HG03432 (cell line): ENCODE results near the gene DNAJC15.

Source experiments
- ATAC-seq: cut with Tn5 transposase; IDR thresholded peaks from one replicate; pipeline ENCODE4 v1.9.1; 2021; ENCODE audit warnings: mild to moderate bottlenecking, moderate library complexity; ENCODE audit not compliant: unreplicated experiment

DNAJC15 gene

DNA sequence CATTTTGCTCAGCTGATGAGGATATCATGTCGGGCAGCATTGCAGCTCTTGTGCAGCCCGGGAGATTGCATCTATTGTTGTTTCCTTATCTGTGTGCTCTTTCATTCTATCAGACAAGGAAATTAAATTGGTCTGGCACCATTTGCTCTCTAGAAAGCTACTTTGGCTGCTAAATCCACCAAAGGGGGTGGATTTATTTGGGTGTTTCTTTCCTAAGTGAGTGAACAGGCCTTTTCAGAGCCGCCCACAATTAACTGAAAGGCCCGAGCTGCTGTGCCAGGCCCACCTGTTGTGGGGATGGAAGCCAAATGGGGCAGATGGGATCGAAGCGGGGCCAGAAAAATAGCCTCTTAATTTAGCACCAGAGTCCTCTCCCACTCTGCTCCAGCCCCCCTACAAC, 99.4 kb downstream of the DNAJC15 start:
- no peak for ATAC-seq

DNA sequence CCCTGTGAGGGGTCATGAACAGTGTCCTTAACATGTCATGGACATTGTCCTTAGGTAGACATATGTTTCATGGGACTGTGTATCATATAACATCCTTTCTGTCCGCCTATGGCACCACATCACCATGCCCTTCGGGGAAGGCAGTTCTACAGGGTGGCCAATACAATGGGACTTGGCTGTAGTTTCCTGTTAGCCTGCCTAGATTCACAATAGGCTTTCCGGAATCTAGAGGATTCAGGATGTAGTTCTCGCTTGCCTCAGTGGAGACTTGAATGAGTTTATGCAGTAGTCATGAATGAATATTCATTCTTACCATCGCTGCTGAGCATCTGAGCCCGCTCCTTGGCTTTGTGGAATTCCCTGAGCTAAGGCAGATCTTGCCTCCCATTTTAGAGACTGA, 100.5 kb downstream of the DNAJC15 start:
- no peak for ATAC-seq

DNA sequence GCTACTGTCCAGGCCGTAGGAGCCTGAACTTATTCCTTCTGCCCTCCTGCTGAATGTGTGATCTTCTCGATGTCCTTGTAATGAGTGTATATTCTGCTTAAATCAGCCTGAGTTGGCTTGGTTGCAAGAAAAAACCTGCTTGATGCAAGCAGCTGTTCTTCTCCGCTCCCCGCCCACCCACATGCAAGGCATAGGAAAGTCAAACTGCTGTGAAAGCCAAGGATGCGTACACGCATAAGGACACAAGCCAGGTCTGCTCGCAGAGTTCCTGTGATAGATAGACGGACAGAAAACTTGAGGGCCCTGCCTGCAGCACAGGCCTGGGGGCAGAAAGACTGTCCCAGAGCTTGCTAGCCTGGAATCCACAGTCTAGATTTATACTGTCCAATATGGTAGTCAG, 101.1 kb downstream of the DNAJC15 start:
- no peak for ATAC-seq

GRCh38 chr13:43126420-43126819, 103.0 kb downstream of the DNAJC15 start:
- ATAC-seq: no peak

- ATAC-seq: peak; percentile 22
These were observed 103.9 kb downstream of the DNAJC15 start for GRCh38 chr13:43127103-43127798.

- peak; percentile 62 for ATAC-seq
These were observed 104.4 kb downstream of the DNAJC15 start for GRCh38 chr13:43127827-43128226.

- no peak for ATAC-seq
These were observed 105.1 kb downstream of the DNAJC15 start for GRCh38 chr13:43128504-43128961.

GRCh38 chr13:43129066-43129465, 105.7 kb downstream of the DNAJC15 start:
- no peak for ATAC-seq

DNA sequence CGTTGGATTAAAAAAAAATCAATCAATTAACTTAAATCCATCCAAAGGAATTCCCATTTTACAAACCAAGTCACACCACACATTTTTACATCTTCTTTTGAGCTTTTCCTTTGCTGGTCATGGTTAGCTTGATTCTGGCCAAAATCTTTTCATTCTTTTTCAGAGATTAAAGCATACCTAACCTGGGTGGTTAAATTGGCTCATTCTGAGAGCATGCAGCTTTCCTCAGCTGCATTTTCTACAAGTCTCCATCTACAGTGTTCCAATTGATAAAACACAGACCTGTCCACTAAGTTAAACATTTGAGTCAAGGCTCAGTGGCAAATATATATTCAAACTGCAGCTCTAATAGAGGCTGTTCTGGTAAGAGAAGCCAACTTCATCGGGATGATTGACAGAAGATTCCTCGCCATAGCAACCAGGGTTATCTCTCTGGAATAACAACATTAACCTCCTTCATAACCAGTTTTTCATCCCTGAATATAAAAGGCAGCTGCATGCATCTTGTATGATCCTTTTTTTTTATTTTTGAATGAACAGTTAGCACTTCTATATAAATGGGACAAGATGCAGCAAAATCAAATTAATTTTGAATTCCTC, 106.2 kb downstream of the DNAJC15 start:
- ATAC-seq: no peak

DNA sequence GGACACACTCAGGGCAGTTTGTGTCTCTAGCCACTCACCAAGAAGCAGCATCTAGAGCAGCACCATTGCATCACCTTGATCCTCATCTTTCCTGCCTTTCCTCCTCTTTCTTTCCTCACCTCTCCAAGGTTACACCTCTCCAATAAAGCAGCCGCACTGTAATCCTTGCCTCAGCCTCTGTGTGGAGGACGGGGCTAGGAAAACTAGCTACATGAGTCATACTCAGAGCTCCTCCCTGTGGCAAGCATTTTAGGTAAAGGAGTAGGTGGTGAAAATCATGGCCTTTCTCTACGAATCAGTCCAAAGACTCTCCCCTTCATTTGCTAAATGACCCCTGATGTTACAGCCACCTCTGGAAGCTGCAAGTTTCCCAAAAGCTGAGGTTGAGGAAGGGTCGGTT, 108.9 kb downstream of the DNAJC15 start:
- ATAC-seq: no peak

GRCh38 chr13:43132911-43133310, 109.5 kb downstream of the DNAJC15 start:
- ATAC-seq: no peak

GRCh38 chr13:43133792-43134191, 110.4 kb downstream of the DNAJC15 start:
- no peak for ATAC-seq

DNA sequence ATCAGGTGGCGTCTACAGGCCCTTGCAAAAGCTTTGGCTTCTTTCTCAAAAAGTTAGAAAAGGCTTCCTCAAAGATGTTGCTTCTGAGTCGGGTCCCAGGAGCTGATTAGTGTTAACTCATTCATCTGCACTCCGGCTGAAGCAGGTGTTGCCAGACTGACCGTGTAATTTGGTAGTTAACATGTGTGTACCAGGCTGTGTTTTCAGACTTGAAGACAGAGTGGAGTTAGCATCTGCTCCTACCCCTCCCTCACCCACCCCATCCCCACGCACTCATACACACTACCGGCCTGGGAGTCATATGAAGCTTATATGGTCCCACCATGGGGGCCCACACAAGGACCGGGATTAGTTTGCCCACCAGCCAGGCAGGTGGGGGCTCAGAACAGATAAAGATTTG, 111.5 kb downstream of the DNAJC15 start:
- no peak for ATAC-seq

GRCh38 chr13:43135516-43135915, 112.1 kb downstream of the DNAJC15 start:
- ATAC-seq: no peak

GRCh38 chr13:43136920-43137575, 113.7 kb downstream of the DNAJC15 start:
- no peak for ATAC-seq

GRCh38 chr13:43139211-43139610, 115.8 kb downstream of the DNAJC15 start:
- ATAC-seq: no peak

DNA sequence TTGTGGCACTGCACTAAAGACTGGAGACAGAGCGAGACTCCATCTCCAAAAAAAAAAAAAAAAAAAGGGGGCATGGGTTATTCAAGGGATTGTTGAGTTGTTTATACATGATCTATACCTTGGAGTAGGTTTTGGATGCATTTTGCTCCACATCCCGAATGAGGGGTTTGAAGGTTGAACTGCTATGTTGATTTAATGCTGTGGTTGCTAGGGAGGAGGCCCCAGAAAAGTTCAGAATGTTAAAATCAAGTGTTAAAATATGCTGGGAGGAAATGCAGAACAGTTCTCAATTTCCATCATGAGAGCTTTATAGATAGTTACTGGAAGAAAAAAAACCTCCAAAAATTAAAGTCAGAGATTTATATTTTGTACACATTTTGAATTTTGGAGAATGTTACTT, 116.5 kb downstream of the DNAJC15 start:
- no peak for ATAC-seq

GRCh38 chr13:43140985-43141384, 117.6 kb downstream of the DNAJC15 start:
- ATAC-seq: no peak

DNA sequence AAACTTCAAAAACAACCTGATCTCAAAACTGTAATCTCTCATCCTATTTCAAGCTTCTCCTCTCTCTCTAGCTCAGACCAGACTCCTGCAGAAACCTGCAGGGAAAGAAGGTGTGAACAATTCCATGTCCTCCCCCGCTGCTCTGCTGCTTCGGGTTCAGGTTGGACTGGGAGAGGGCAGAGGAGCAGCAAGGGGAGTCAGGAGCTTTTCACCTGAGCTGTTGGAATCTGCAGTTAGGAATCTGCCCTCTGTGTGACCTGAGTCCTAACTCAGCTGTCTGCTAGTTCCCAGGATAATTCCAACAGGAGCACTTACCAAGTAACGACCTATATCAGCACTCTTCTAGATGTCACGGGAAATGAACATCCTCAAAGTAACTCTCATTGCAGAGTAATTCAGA, 118.3 kb downstream of the DNAJC15 start:
- no peak for ATAC-seq

GRCh38 chr13:43143591-43143990, 120.2 kb downstream of the DNAJC15 start:
- ATAC-seq: no peak

- no peak for ATAC-seq
These were observed 122.3 kb downstream of the DNAJC15 start for GRCh38 chr13:43145534-43146196.

DNA sequence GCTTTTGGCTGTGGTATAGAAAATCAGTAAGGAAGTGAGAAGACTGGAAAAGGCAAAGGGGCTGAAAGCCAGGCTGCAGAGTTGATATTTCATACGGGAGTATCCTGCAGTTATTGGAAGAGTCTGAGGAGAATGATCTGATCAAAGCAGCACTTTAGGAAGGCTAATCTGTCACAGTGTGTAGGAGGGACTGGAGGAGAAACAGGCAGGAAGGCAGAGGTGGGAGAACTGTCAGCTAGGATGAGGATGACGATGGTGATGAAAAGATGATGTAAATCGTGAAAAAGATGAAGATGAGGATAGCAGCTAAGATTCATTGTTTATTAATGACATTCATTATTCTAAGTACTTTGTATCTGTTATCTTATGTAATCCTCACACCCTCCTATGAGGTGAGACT, 123.0 kb downstream of the DNAJC15 start:
- ATAC-seq: no peak
